ENCODE data around the gene DNAJC4. TPM values are rescaled to one million over a fixed set of nuclear protein-coding genes. Genes with fewer than 3 reads are reported as not detected.

Gene DNAJC4
- polyA plus RNA-seq, 6 donors from 2014 or later: 41.9 to 66.6 (median 50.5) TPM

DNA sequence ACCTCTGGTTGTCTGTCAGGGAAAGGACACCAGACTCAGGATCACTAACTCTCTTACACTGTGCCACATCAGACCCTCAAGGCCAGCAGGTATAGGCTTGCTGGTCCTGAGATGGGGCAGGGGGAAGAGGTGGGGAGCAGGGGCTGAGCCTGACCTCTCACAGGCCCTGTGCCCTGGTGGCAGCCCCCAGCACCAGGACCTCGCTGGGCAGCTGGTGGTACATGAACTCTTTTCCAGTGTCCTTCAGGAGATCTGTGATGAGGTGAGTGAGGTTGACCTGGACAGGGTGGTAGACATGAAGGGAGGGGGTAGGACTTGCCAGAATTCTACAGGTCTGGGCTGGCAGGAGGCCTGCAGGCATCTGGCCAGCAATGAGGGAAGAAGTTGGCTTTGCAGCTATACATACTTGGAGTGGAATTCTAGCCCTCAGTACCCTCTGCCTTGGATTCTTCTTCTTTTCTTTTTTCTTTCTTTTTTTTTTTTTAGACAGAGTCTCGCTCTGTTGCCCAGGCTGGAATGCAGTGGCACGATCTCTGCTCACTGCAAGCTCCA is 2.9 kb upstream of the DNAJC4 start:
- no peaks in the 10 kb centered on the region for H3K36me3 Mint-ChIP-seq
- H3K9me3 Mint-ChIP-seq: no peaks in the 10 kb centered on the region
- ATAC-seq (ENCODE audit: low read depth in 2 of 2) (no peak), DNase-seq (no peak)
- H3K27ac Mint-ChIP-seq: peak overlapping the region in 5 of 6 donors; percentile 84 to 96 (median 92)
- no peaks in the 10 kb centered on the region for H3K27me3 Mint-ChIP-seq
- peaks cover 30 to 62% (median 58%) of the 10 kb centered on the region in 3 donors for H3K4me1 Mint-ChIP-seq
- peak overlapping the region; percentile 87 to 96 (median 94) for H3K4me3 Mint-ChIP-seq

DNA sequence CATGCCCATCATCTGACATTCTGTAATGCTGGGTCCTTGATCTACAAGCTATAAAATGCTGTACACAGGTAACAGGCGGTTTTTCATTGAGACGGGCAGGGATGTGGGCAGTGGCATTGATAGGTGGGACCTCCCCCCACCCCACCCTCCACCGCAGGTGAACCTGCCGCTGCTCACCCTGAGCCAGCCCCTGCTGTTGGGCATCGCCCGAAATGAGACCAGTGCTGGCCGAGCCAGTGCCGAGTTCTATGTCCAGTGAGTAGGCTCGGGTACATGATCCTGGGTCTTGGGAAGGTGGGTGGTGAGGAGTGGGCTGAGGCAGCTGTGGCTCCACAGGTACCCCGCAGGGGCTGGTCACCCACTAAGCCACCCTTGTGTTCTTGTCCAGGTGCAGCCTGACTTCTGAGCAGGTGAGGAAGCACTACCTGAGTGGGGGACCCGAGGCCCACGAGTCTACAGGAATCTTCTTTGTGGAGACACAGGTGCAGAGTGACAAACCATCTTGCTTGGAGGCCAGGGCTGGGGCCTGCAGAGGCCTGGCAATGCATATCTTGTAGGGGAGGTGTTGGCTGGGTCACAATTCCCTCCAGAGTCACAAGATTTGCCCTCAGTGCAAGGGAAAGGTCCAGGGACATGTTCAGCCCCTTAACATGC is 1.1 kb upstream of the DNAJC4 start:
- peak overlapping the region; percentile 84 to 99 (median 97) for H3K27ac Mint-ChIP-seq
- no peaks in the 10 kb centered on the region for H3K27me3 Mint-ChIP-seq
- DNase-seq (no peak), ATAC-seq (ENCODE audit: low read depth in 2 of 2) (no peak)
- H3K9me3 Mint-ChIP-seq: no peaks in the 10 kb centered on the region
- peak overlapping the region; percentile 52 to 99 (median 90) for H3K4me3 Mint-ChIP-seq
- no peaks in the 10 kb centered on the region for H3K36me3 Mint-ChIP-seq
- peaks cover 30 to 73% (median 70%) of the 10 kb centered on the region in 3 donors for H3K4me1 Mint-ChIP-seq

DNA sequence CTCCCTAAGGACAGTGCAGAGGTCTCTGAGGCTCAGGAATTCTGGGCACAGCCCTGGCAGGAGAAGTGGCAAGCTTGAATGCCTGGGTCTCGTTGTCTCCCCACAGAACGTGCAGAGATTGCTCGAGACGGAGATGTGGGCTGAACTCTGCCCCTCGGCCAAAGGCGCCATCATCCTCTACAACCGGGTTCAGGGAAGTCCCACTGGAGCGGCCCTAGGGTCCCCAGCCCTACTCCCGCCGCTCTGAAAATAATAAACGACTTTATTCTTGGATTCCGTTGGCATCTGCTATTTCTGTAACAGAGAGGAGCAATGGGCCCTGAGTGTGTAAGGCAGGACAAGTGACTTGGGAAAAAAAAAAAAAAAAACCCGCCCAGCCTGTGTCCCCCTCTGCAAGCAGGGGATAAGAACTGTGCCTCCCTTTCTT is 591 bp upstream of the DNAJC4 start:
- Mint-ChIP-seq H3K27me3 (no peaks in the 10 kb centered on the region), H3K27ac (peak overlapping the region; percentile 91 to 99 (median 98)), H3K9me3 (no peaks in the 10 kb centered on the region), H3K4me3 (peak overlapping the region; percentile 85 to 99 (median 94)), H3K4me1 (peaks cover 29 to 72% (median 66%) of the 10 kb centered on the region in 3 donors), H3K36me3 (no peaks in the 10 kb centered on the region)
- DNase-seq (no peak), ATAC-seq (ENCODE audit: low read depth in 2 of 2) (no peak)

DNA sequence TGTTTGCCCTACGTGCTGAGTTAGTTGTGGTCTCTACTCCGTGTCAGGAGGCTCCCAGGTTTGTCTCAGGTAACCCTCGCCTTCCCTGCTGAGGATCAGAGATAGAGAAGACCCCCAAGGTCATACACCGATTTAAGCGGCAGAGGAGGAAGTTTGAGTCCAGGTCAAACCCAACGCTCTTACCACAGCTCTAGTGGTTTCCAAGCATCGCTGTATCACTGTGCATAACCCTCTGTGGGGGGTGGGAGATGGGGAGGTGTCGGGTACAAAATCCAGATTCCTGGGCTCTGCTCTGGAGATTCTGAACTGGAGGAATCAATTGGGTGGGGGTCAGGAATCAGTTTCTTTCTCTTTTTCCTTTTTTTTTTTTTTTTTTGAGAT is 627 bp downstream of the DNAJC4 start:
- H3K27ac Mint-ChIP-seq: peak overlapping the region; percentile 91 to 99 (median 98)
- no peaks in the 10 kb centered on the region for H3K36me3 Mint-ChIP-seq
- ATAC-seq (ENCODE audit: low read depth in 2 of 2) (no peak), DNase-seq (no peak)
- peak overlapping the region; percentile 85 to 99 (median 94) for H3K4me3 Mint-ChIP-seq
- no peaks in the 10 kb centered on the region for H3K9me3 Mint-ChIP-seq
- no peaks in the 10 kb centered on the region for H3K27me3 Mint-ChIP-seq
- H3K4me1 Mint-ChIP-seq: peaks cover 37 to 73% (median 67%) of the 10 kb centered on the region in 3 donors

DNA sequence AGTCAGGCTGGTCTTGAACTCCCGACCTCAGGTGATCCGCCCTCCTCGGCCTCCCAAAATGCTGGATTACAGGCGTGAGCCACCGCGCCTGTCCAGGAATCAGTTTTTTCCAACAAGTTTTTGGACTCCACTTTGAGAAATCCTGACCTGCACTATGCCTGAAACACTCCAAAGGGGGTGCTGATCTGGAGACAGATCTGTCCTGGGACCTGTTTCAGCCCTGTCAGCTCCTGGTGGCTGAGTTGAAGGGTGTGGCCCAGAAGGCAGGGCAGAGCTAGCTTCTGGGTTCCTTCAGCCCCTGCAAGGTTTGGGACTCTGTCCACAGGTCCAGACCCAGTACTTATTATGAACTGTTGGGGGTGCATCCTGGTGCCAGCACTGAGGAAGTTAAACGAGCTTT is 1.2 kb downstream of the DNAJC4 start:
- no peaks in the 10 kb centered on the region for H3K36me3 Mint-ChIP-seq
- no peak for ATAC-seq (ENCODE audit: low read depth in 2 of 2)
- no peak for DNase-seq
- H3K27ac Mint-ChIP-seq: peak overlapping the region in 5 of 6 donors; percentile 88 to 98 (median 91)
- no peaks in the 10 kb centered on the region for H3K27me3 Mint-ChIP-seq
- no peaks in the 10 kb centered on the region for H3K9me3 Mint-ChIP-seq
- peak overlapping the region; percentile 83 to 99 (median 90) for H3K4me3 Mint-ChIP-seq
- H3K4me1 Mint-ChIP-seq: peaks cover 37 to 74% (median 67%) of the 10 kb centered on the region in 3 donors

DNA sequence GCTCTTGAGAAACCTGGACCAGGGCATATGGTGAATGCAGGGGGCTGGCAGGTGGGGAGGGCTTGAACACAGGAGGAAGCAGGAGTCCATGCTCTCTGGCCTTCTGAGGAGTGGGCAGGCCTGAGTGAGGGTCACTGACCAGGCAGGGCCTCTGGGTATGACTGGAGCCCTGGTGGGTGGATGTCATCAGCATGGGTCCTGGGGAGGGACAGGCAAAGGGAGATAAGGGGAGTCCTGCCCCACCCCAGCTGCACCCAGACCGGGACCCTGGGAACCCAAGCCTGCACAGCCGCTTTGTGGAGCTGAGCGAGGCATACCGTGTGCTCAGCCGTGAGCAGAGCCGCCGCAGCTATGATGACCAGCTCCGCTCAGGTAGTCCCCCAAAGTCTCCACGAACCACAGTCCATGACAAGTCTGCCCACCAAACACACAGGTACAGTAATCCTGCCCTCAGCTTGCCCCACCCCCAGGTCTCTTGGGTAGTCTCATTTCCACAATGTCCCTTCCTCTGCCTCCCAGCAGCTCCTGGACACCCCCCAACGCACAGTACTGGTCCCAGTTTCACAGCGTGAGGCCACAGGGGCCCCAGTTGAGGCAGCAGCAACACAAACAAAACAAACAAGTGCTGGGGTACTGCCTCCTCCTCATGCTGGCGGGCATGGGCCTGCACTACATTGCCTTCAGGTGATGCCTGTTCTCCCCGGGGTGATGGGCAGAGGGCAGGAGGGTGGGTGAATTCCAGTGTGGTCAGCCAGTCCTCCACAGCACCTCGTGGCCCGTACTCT is 2.0 kb downstream of the DNAJC4 start:
- Mint-ChIP-seq H3K27ac (peak overlapping the region in 5 of 6 donors; percentile 21 to 96 (median 88)), H3K4me1 (peaks cover 36 to 72% (median 66%) of the 10 kb centered on the region in 3 donors), H3K9me3 (no peaks in the 10 kb centered on the region), H3K4me3 (peak overlapping the region; percentile 83 to 99 (median 90)), H3K27me3 (no peaks in the 10 kb centered on the region), H3K36me3 (no peaks in the 10 kb centered on the region)
- DNase-seq (no peak), ATAC-seq (ENCODE audit: low read depth in 2 of 2) (no peak)

DNA sequence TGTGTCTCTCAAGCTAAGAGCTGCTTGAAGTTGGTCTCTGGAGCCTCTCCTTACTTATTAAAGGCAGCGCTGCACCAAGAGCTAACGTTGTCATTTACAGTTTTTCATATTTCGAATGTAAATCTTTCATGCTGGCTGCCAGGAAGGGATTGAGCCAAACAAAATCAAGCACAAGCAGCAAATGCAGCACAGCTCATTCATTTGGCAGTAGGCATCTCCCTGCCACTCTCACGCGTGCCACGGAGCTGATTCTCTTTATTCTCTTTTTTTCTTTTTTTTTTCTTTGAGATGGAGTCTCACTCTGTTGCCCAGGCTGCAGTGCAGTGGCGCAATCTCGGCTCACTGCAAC is 2.6 kb downstream of the DNAJC4 start:
- Mint-ChIP-seq H3K4me3 (peak overlapping the region; percentile 59 to 96 (median 88)), H3K27me3 (no peaks in the 10 kb centered on the region), H3K27ac (peak overlapping the region in 5 of 6 donors; percentile 52 to 96 (median 90)), H3K4me1 (peaks cover 32 to 70% (median 62%) of the 10 kb centered on the region in 3 donors), H3K9me3 (no peaks in the 10 kb centered on the region), H3K36me3 (no peaks in the 10 kb centered on the region)
- DNase-seq (no peak), ATAC-seq (ENCODE audit: low read depth in 2 of 2) (no peak)

DNA sequence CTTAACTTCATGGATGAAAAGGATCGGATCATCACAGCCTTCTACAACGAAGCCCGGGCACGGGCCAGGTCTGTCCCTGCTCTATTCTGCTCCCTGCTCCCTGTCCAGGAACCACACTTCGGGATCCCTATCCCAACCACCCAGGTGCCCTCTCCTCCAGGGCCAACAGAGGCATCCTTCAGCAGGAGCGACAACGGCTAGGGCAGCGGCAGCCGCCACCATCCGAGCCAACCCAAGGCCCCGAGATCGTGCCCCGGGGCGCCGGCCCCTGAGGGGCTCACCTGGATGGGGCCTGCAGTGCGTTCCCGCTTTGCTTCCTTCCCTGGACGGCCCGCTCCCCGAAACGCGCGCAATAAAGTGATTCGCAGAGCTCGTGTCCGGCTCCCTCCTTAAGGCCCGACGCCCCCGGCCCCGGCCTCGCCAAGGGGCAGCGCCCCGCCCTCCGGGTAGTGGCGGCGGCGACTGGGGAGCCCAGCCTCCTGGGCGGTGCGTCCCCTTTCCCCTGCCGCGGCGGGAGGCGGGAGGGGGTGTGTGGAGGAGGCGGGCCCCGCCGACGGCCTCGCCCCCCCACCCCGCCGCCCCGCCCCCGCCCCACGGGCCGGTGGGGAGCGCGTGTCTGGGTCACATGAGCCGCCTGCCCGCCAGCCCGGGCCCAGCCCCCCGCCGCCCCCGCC is 3.7 kb downstream of the DNAJC4 start, which contains the start of gene VEGFB:
VEGFB (plus strand) TSS at position 672 of the 674 bp plus-strand sequence. CDS start 250 bp downstream, outside the sequence.
- ATAC-seq (ENCODE audit: low read depth in 2 of 2): peak; percentile 46
- H3K4me3 Mint-ChIP-seq: peak within 1 kb of the TSS; percentile 88 to 96 (median 92)
- no peaks in the 10 kb centered on the region for H3K27me3 Mint-ChIP-seq
- peak within 1 kb of the TSS; percentile 86 to 97 (median 96) for H3K27ac Mint-ChIP-seq
- H3K9me3 Mint-ChIP-seq: no peaks in the 10 kb centered on the region
- H3K4me1 Mint-ChIP-seq: peaks cover 32 to 72% (median 65%) of the 10 kb centered on the region in 3 donors
- DNase-seq: peak; percentile 74
- no peaks in the 10 kb centered on the region for H3K36me3 Mint-ChIP-seq

DNA sequence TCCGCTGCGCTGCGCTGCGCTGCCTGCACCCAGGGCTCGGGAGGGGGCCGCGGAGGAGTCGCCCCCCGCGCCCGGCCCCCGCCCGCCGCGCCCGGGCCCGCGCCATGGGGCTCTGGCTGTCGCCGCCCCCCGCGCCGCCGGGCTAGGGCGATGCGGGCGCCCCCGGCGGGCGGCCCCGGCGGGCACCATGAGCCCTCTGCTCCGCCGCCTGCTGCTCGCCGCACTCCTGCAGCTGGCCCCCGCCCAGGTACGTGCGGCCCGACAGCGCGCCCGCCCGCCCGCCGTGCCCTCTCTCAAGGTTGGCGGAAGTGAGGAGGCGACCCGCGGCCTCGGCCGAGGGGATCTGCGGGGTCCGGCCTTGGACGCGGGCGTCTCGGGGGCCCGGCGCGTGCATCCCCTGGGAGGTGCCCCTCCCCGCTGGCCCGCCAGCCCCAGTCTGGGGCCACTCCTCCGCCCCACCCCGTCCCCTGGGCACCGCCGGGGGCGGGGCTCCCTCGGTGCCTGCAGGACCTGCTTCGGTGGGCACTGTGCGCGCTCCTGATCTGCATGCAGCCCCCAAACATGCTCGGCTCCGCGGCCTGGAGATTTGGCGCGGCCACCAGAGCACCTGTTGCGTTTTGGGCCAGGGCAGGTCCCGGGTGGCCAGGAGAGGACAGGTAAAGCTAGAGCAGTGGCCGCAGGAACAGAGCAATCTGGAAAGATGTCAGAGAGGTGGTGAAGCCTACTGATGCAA is 4.5 kb downstream of the DNAJC4 start:
- peak; percentile 78 for DNase-seq
- peaks cover 30 to 67% (median 62%) of the 10 kb centered on the region in 3 donors for H3K4me1 Mint-ChIP-seq
- no peaks in the 10 kb centered on the region for H3K27me3 Mint-ChIP-seq
- H3K27ac Mint-ChIP-seq: peak overlapping the region; percentile 86 to 97 (median 94)
- H3K36me3 Mint-ChIP-seq: no peaks in the 10 kb centered on the region
- H3K4me3 Mint-ChIP-seq: peak overlapping the region; percentile 88 to 94 (median 90)
- no peaks in the 10 kb centered on the region for H3K9me3 Mint-ChIP-seq
- ATAC-seq (ENCODE audit: low read depth in 2 of 2): peak; percentile 54 to 57

DNA sequence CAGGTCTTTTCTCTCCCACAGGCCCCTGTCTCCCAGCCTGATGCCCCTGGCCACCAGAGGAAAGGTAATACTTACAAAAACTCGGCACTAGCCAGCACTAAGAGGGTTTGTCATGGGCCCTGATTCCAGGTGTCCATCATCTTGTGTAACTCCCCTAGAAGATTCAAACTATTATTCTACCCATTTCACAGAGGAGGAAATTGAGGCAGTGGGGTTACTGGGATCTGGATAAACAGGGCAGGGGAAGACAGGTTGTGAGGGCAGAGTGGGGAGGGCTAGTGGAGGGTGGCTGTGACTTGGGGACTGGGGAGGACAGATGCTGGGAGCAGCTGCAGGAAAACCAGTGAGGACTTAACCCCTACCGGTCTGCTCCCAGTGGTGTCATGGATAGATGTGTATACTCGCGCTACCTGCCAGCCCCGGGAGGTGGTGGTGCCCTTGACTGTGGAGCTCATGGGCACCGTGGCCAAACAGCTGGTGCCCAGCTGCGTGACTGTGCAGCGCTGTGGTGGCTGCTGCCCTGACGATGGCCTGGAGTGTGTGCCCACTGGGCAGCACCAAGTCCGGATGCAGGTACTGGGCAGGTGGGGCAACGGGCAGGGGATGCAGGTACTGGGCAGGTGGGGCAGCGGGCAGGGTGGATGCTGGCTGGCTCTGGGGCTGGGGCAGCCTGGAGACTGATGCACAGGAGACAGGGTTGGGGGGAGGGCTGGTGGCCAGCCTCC is 5.3 kb downstream of the DNAJC4 start:
- no peak for ATAC-seq (ENCODE audit: low read depth in 2 of 2)
- Mint-ChIP-seq H3K36me3 (no peaks in the 10 kb centered on the region), H3K9me3 (no peaks in the 10 kb centered on the region), H3K27me3 (no peaks in the 10 kb centered on the region), H3K4me1 (peaks cover 38 to 70% (median 67%) of the 10 kb centered on the region in 3 donors), H3K27ac (peak overlapping the region; percentile 86 to 97 (median 94)), H3K4me3 (peak overlapping the region; percentile 88 to 94 (median 90))
- DNase-seq: no peak

DNA sequence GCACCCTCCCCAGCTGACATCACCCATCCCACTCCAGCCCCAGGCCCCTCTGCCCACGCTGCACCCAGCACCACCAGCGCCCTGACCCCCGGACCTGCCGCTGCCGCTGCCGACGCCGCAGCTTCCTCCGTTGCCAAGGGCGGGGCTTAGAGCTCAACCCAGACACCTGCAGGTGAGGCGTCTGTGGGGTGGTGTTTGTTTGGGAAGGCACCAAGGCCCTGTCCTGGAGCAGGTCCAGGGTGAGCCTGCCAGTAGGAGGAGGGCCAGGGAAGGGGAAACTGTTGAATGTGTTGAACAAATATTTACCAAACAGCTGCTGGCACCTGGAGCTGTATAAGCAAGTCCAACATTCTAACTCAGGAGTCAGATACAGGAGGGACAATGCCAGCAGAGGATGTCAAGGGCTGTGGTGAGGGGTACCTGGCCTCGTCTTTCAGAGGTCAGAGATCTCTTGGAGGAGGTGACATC is 7.2 kb downstream of the DNAJC4 start:
- H3K27me3 Mint-ChIP-seq: no peaks in the 10 kb centered on the region
- no peak for ATAC-seq (ENCODE audit: low read depth in 2 of 2)
- DNase-seq: no peak
- no peaks in the 10 kb centered on the region for H3K36me3 Mint-ChIP-seq
- H3K4me3 Mint-ChIP-seq: peak overlapping the region in 3 of 8 donors; percentile 55 to 91 (median 64)
- peak overlapping the region in 5 of 6 donors; percentile 32 to 99 (median 54) for H3K27ac Mint-ChIP-seq
- H3K9me3 Mint-ChIP-seq: no peaks in the 10 kb centered on the region
- H3K4me1 Mint-ChIP-seq: peaks cover 38 to 65% (median 63%) of the 10 kb centered on the region in 3 donors

DNA sequence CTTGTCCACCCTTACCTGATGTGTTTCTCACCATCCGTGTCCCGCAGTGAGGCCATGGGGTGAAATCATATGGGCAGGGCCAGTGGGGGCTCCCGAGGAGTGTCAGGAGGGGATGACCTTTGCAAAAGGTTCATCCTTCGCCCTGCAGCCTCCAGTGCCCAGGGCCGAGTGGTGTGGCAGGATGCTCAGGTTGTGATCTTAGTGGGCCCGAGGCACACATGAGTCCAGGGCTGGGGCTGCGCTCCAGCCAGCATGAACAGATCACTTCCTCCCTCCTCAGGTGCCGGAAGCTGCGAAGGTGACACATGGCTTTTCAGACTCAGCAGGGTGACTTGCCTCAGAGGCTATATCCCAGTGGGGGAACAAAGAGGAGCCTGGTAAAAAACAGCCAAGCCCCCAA is 7.7 kb downstream of the DNAJC4 start:
- no peak for ATAC-seq (ENCODE audit: low read depth in 2 of 2)
- H3K4me3 Mint-ChIP-seq: peak overlapping the region in 6 of 8 donors; percentile 12 to 91 (median 34)
- peak overlapping the region in 4 of 6 donors; percentile 73 to 100 (median 97) for H3K27ac Mint-ChIP-seq

More for the DNA sequence above, 7.7 kb downstream of the DNAJC4 start:
- DNase-seq: no peak
- Mint-ChIP-seq H3K36me3 (no peaks in the 10 kb centered on the region), H3K27me3 (no peaks in the 10 kb centered on the region), H3K9me3 (no peaks in the 10 kb centered on the region), H3K4me1 (peaks cover 35 to 66% (median 63%) of the 10 kb centered on the region in 3 donors)

Measured in naive B cell (primary cell).